HepG2 (cell line): ENCODE measurements around the gene RNGTT.

ENCODE experiments used
- ADNP ChIP-seq: sonication (generic); formaldehyde crosslinking; IDR thresholded peaks from 2 replicates; pipeline ENCODE4 v1.4.0; 2020; ENCODE audit warnings: missing genetic modification reagents
- HDAC2 ChIP-seq: sonication (generic); formaldehyde crosslinking; IDR thresholded peaks from 2 replicates; pipeline ENCODE4 v1.4.0; 2020; ENCODE audit warnings: missing genetic modification reagents
- ONECUT2 ChIP-seq: sonication (generic); formaldehyde crosslinking; IDR thresholded peaks from 2 replicates; pipeline ENCODE4 v1.4.0; 2020; ENCODE audit warnings: missing genetic modification reagents
- POLR2A ChIP-seq, 2 experiments: IDR thresholded peaks; 2 replicates each; pipeline ENCODE4 v1.6.1; 2011; ENCODE audit warnings: low read depth in 2 of 2, low read length in 2 of 2, mild to moderate bottlenecking in 1 of 2, moderate library complexity in 1 of 2; ENCODE audit not compliant: insufficient read depth in 1 of 2
- U2AF1 ChIP-seq: fragments of 200-400 bp; formaldehyde crosslinking; optimal IDR thresholded peaks from 2 replicates; pipeline ENCODE3; 2017; ENCODE audit warnings: mild to moderate bottlenecking, low read depth, low read length
- ZNF24 ChIP-seq: fragments of 450-650 bp; IDR thresholded peaks from 2 replicates; pipeline ENCODE4 v1.6.1; 2017; ENCODE audit warnings: antibody characterized with exemption, mild to moderate bottlenecking
- TF ChIP-seq, protein P1 (sequence below): sonication (generic); formaldehyde crosslinking; IDR thresholded peaks from 2 replicates; pipeline ENCODE4 v1.5.0; 2020; ENCODE audit warnings: mild to moderate bottlenecking, missing genetic modification reagents, moderate library complexity
- TF ChIP-seq, protein P2 (sequence below), 2 experiments: IDR thresholded peaks; 2 replicates each; pipeline ENCODE4 v1.6.1; 2011 to 2012; ENCODE audit warnings: low read length in 2 of 2, borderline replicate concordance in 1 of 2, low read depth in 1 of 2, mild to moderate bottlenecking in 1 of 2, moderate library complexity in 1 of 2
- TF ChIP-seq, protein P3 (sequence below), 2 experiments: fragments of 450-650 bp in 1 of 2; sonication (generic) in 1 of 2; formaldehyde crosslinking in 1 of 2; IDR thresholded peaks; 2 replicates each; pipeline versions ENCODE4 v1.6.1 to v1.8.0; 2016 to 2022; ENCODE audit warnings: antibody characterized with exemption in 1 of 2, mild to moderate bottlenecking in 1 of 2, missing genetic modification reagents in 1 of 2

GRCh38 chr6:88698661-88699060 lies 264.8 kb downstream of the RNGTT start:
- TF ChIP-seq, protein P1, sequence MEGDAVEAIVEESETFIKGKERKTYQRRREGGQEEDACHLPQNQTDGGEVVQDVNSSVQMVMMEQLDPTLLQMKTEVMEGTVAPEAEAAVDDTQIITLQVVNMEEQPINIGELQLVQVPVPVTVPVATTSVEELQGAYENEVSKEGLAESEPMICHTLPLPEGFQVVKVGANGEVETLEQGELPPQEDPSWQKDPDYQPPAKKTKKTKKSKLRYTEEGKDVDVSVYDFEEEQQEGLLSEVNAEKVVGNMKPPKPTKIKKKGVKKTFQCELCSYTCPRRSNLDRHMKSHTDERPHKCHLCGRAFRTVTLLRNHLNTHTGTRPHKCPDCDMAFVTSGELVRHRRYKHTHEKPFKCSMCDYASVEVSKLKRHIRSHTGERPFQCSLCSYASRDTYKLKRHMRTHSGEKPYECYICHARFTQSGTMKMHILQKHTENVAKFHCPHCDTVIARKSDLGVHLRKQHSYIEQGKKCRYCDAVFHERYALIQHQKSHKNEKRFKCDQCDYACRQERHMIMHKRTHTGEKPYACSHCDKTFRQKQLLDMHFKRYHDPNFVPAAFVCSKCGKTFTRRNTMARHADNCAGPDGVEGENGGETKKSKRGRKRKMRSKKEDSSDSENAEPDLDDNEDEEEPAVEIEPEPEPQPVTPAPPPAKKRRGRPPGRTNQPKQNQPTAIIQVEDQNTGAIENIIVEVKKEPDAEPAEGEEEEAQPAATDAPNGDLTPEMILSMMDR = no peak
- TF ChIP-seq ADNP (no peak), HDAC2 (CRISPR knock-in tag) (no peak), POLR2A (IDR thresholded peaks at IDR 0.05; ENCODE audit: insufficient read depth in 1 of 2, low read depth in 2 of 2, low read length in 2 of 2) (no peak), U2AF1 (no peak), ZNF24 (no peak), ONECUT2 (CRISPR knock-in tag) (no peak)
- TF ChIP-seq, protein P2, sequence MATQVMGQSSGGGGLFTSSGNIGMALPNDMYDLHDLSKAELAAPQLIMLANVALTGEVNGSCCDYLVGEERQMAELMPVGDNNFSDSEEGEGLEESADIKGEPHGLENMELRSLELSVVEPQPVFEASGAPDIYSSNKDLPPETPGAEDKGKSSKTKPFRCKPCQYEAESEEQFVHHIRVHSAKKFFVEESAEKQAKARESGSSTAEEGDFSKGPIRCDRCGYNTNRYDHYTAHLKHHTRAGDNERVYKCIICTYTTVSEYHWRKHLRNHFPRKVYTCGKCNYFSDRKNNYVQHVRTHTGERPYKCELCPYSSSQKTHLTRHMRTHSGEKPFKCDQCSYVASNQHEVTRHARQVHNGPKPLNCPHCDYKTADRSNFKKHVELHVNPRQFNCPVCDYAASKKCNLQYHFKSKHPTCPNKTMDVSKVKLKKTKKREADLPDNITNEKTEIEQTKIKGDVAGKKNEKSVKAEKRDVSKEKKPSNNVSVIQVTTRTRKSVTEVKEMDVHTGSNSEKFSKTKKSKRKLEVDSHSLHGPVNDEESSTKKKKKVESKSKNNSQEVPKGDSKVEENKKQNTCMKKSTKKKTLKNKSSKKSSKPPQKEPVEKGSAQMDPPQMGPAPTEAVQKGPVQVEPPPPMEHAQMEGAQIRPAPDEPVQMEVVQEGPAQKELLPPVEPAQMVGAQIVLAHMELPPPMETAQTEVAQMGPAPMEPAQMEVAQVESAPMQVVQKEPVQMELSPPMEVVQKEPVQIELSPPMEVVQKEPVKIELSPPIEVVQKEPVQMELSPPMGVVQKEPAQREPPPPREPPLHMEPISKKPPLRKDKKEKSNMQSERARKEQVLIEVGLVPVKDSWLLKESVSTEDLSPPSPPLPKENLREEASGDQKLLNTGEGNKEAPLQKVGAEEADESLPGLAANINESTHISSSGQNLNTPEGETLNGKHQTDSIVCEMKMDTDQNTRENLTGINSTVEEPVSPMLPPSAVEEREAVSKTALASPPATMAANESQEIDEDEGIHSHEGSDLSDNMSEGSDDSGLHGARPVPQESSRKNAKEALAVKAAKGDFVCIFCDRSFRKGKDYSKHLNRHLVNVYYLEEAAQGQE (IDR thresholded peaks at IDR 0.05; ENCODE audit: borderline replicate concordance in 1 of 2, low read depth in 1 of 2, low read length in 2 of 2) = no peak
- TF ChIP-seq, protein P3, sequence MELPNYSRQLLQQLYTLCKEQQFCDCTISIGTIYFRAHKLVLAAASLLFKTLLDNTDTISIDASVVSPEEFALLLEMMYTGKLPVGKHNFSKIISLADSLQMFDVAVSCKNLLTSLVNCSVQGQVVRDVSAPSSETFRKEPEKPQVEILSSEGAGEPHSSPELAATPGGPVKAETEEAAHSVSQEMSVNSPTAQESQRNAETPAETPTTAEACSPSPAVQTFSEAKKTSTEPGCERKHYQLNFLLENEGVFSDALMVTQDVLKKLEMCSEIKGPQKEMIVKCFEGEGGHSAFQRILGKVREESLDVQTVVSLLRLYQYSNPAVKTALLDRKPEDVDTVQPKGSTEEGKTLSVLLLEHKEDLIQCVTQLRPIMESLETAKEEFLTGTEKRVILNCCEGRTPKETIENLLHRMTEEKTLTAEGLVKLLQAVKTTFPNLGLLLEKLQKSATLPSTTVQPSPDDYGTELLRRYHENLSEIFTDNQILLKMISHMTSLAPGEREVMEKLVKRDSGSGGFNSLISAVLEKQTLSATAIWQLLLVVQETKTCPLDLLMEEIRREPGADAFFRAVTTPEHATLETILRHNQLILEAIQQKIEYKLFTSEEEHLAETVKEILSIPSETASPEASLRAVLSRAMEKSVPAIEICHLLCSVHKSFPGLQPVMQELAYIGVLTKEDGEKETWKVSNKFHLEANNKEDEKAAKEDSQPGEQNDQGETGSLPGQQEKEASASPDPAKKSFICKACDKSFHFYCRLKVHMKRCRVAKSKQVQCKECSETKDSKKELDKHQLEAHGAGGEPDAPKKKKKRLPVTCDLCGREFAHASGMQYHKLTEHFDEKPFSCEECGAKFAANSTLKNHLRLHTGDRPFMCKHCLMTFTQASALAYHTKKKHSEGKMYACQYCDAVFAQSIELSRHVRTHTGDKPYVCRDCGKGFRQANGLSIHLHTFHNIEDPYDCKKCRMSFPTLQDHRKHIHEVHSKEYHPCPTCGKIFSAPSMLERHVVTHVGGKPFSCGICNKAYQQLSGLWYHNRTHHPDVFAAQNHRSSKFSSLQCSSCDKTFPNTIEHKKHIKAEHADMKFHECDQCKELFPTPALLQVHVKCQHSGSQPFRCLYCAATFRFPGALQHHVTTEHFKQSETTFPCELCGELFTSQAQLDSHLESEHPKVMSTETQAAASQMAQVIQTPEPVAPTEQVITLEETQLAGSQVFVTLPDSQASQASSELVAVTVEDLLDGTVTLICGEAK (IDR thresholded peaks at IDR 0.05) = no peak
- TF ChIP-seq, protein P3 (CRISPR knock-in tag; IDR thresholded peaks at IDR 0.05) = no peak
